Stimulated activated CD8-positive, alpha-beta memory T cell treated with anti-CD3 and anti-CD28 coated beads, Interleukin-7, amount 100 ng/mL, for 1 hour (primary cell): Measurements from ENCODE around the gene ZNF483.
"Not testable (repeated sequence)": the region's sequence is repeated elsewhere in the genome, so short reads cannot be mapped to it uniquely, and the experiment has no call there.

ENCODE experiments used
- DNase-seq, 2 donors: peaks; one replicate each; pipeline ENCODE4 v3.0.0-alpha.2; 2020; ENCODE audit warnings: low read depth in 2 of 2

ZNF483 gene

GRCh38 chr9:111525056-111525977 is at the start of gene ZNF483:
Gene ZNF483 (plus strand): TSS chr9:111525179. CDS start chr9:111527396, 2,217 bp downstream.
- peak; percentile 20 to 49 for DNase-seq

- DNase-seq = no peak
Measured at GRCh38 chr9:111475195-111475594, 49.8 kb upstream of the ZNF483 start.

GRCh38 chr9:111477677-111478076 is 47.3 kb upstream of the ZNF483 start:
- DNase-seq = no peak

GRCh38 chr9:111481885-111482636 is 42.9 kb upstream of the ZNF483 start:
- DNase-seq = no peak

GRCh38 chr9:111482694-111483438 is 42.1 kb upstream of the ZNF483 start:
- DNase-seq = peak; percentile 20 to 37

GRCh38 chr9:111483439-111483857 is 41.5 kb upstream of the ZNF483 start:
- DNase-seq = peak; percentile 2 to 11

- DNase-seq = peak; percentile 28 to 32
Measured at GRCh38 chr9:111483858-111484571, 41.0 kb upstream of the ZNF483 start, which contains the start of gene ECPAS. Gene ECPAS (minus strand): TSS chr9:111484383. CDS start chr9:111472918, 11,465 bp downstream.

- no peak for DNase-seq
Measured at GRCh38 chr9:111484572-111484894, 40.4 kb upstream of the ZNF483 start.

- DNase-seq = not testable (repeated sequence)
Measured at GRCh38 chr9:111497196-111497595, 27.8 kb upstream of the ZNF483 start.

- DNase-seq = no peak
Measured at GRCh38 chr9:111501005-111501562, 23.9 kb upstream of the ZNF483 start.

- no peak for DNase-seq
Measured at GRCh38 chr9:111501648-111502047, 23.3 kb upstream of the ZNF483 start.

- no peak for DNase-seq
Measured at GRCh38 chr9:111502506-111502905, 22.5 kb upstream of the ZNF483 start.

- not testable (repeated sequence) for DNase-seq
Measured at GRCh38 chr9:111511581-111511980, 13.4 kb upstream of the ZNF483 start.

GRCh38 chr9:111514967-111515366 is 10.0 kb upstream of the ZNF483 start:
- no peak for DNase-seq

GRCh38 chr9:111516061-111516465 is 8.9 kb upstream of the ZNF483 start:
- DNase-seq = no peak

GRCh38 chr9:111524731-111525055 is 286 bp upstream of the ZNF483 start:
- DNase-seq = no peak

- no peak for DNase-seq
Measured at GRCh38 chr9:111527347-111527746, 2.4 kb downstream of the ZNF483 start.

- no peak for DNase-seq
Measured at GRCh38 chr9:111529787-111530186, 4.8 kb downstream of the ZNF483 start.

GRCh38 chr9:111531716-111532115 is 6.7 kb downstream of the ZNF483 start:
- DNase-seq = no peak

- no peak for DNase-seq
Measured at GRCh38 chr9:111533099-111533790, 8.3 kb downstream of the ZNF483 start.
